HCT116 (cell line): ENCODE results near the gene UXS1. TPM values are rescaled to one million over a fixed set of nuclear protein-coding genes. Genes with fewer than 3 reads are reported as not detected.

Source experiments
- ATAC-seq: fragments of 200-7000 bp; cut with Tn5 transposase; 2 replicates; pipeline ENCODE4 v1.9.1; 2020; ENCODE audit warnings: mild to moderate bottlenecking, moderate library complexity
- BruUV-seq: library from RNA; stranded (reverse); fragments of 400-500 nt; replicated peaks from 2 replicates; lab custom pipeline; 2021; lab: Mats Ljungman, UMichigan
- CTCF ChIA-PET: fragments of 300-600 bp; sonication (Branson Sonifier 250); formaldehyde crosslinking; loops from one replicate; lab custom pipeline; 2021; ENCODE audit warnings: antibody characterized with exemption; lab: Charles Lee
- POLR2A ChIA-PET: fragments of 300-600, 350-600 bp; sonication (Branson Sonifier 250); formaldehyde crosslinking; loops from one replicate; lab custom pipeline; 2021; ENCODE audit warnings: antibody characterized with exemption; lab: Charles Lee
- RAD21 ChIA-PET, 2 experiments: fragments of 300-600 bp; sonication (Branson Sonifier 250); formaldehyde crosslinking; loops; one replicate each; lab custom pipeline; 2023; ENCODE audit warnings: low total read pairs in 2 of 2; ENCODE audit not compliant: uncharacterized antibody in 2 of 2, unreplicated experiment in 2 of 2, low non-redundant PET in 1 of 2; lab: Charles Lee
- DNase-seq: peaks from one replicate; pipeline ENCODE4 v3.0.0-alpha.2; 2010; ENCODE audit warnings: low read depth, low spot score
- H2AFZ ChIP-seq: fragments of 200-600 bp; shearing (Covaris generic), sonication (generic); 2 replicates; pipeline ENCODE4 v1.6.1; 2017; ENCODE audit warnings: low read depth, mixed run types, mixed read lengths, antibody characterized with exemption, low read length; ENCODE audit not compliant: poor library complexity, severe bottlenecking
- H3K27ac ChIP-seq: 2 replicates; pipeline ENCODE4 v1.5.1; 2012; ENCODE audit warnings: low read depth, low read length
- H3K27me3 ChIP-seq: fragments of 200-600 bp; sonication (generic); 2 replicates; pipeline ENCODE4 v1.6.1; 2016; ENCODE audit warnings: mixed run types, low read length, mixed read lengths; ENCODE audit not compliant: insufficient read depth
- H3K36me3 ChIP-seq, 2 experiments: fragments of 200-500 bp in 1 of 2; fragments of 200-600 bp in 1 of 2; sonication (Bioruptor generic) in 1 of 2; sonication (generic) in 1 of 2; 2 replicates each; pipeline versions ENCODE4 v1.5.1 to v1.6.1; 2014 to 2016; ENCODE audit warnings: low read length in 2 of 2, inconsistent platforms in 1 of 2, mixed read lengths in 1 of 2, mixed run types in 1 of 2; ENCODE audit not compliant: insufficient read depth in 2 of 2, control insufficient read depth in 1 of 2
- H3K4me1 ChIP-seq, 2 experiments: fragments of 200-600 bp in 1 of 2; sonication (generic) in 1 of 2; 2 replicates each; pipeline versions ENCODE4 v1.5.1 to v1.6.1; 2012 to 2017; ENCODE audit warnings: low read length in 2 of 2, inconsistent platforms in 1 of 2, mild to moderate bottlenecking in 1 of 2, mixed read lengths in 1 of 2, mixed run types in 1 of 2, moderate library complexity in 1 of 2; ENCODE audit not compliant: insufficient read depth in 2 of 2, control insufficient read depth in 1 of 2
- H3K4me2 ChIP-seq: fragments of 200-600 bp; sonication (generic); 2 replicates; pipeline ENCODE4 v1.6.1; 2017; ENCODE audit warnings: mixed run types, low read length, mixed read lengths
- H3K4me3 ChIP-seq, 2 experiments: fragments of 200-600 bp in 1 of 2; sonication (generic) in 1 of 2; replicated peaks in 1 of 2; 2 replicates each; pipeline ENCODE4 v1.5.1; 2011 to 2016; ENCODE audit warnings: low read length in 2 of 2, control low read depth in 1 of 2, low read depth in 1 of 2, mild to moderate bottlenecking in 1 of 2, mixed read lengths in 1 of 2, mixed run types in 1 of 2
- H3K79me2 ChIP-seq: fragments of 200-600 bp; sonication (generic); 2 replicates; pipeline ENCODE4 v1.6.1; 2017; ENCODE audit warnings: mild to moderate bottlenecking, mixed run types, low read length, moderate library complexity, mixed read lengths; ENCODE audit not compliant: insufficient read depth
- H3K9ac ChIP-seq: fragments of 200-600 bp; sonication (generic); 2 replicates; pipeline ENCODE4 v1.6.1; 2016; ENCODE audit warnings: low read length, mixed read lengths
- H3K9me2 ChIP-seq: fragments of 200-600 bp; sonication (generic), shearing (Covaris generic); 2 replicates; pipeline ENCODE4 v1.6.1; 2017; ENCODE audit warnings: mixed run types, mild to moderate bottlenecking, moderate library complexity; ENCODE audit not compliant: insufficient read depth
- H3K9me3 ChIP-seq, 2 experiments: fragments of 200-500 bp in 1 of 2; fragments of 200-600 bp in 1 of 2; sonication (Bioruptor generic) in 1 of 2; sonication (generic) in 1 of 2; 2 replicates each; pipeline ENCODE4 v1.6.1; 2014 to 2017; ENCODE audit warnings: low read length in 2 of 2, mixed read lengths in 2 of 2, inconsistent platforms in 1 of 2, low read depth in 1 of 2, mild to moderate bottlenecking in 1 of 2, mixed run types in 1 of 2, moderate library complexity in 1 of 2; ENCODE audit not compliant: control insufficient read depth in 1 of 2, insufficient read depth in 1 of 2
- H4K20me1 ChIP-seq: fragments of 200-600 bp; sonication (generic), shearing (Covaris generic); 2 replicates; pipeline ENCODE4 v1.6.1; 2017; ENCODE audit warnings: mixed run types, mild to moderate bottlenecking, moderate library complexity; ENCODE audit not compliant: insufficient read depth
- CEBPB ChIP-seq: IDR thresholded peaks from 2 replicates; pipeline ENCODE4 v1.6.1; 2012; ENCODE audit warnings: low read depth
- EGR1 ChIP-seq: IDR thresholded peaks from 2 replicates; pipeline ENCODE4 v1.6.1; 2012; ENCODE audit warnings: low read depth
- EZH2 ChIP-seq: fragments of 200-600 bp; sonication (generic); IDR thresholded peaks from 2 replicates; pipeline ENCODE4 v1.6.1; 2017; ENCODE audit warnings: antibody characterized with exemption, mixed run types
- EZH2phosphoT487 ChIP-seq: fragments of 200-600 bp; IDR thresholded peaks from 2 replicates; pipeline ENCODE4 v1.6.1; 2018; ENCODE audit warnings: antibody characterized with exemption, borderline replicate concordance
- FOSL1 ChIP-seq: IDR thresholded peaks from 2 replicates; pipeline ENCODE4 v1.6.1; 2012; ENCODE audit warnings: low read depth
- POLR2A ChIP-seq: IDR thresholded peaks from 2 replicates; pipeline ENCODE4 v1.7.0; 2011; ENCODE audit warnings: borderline replicate concordance; ENCODE audit not compliant: insufficient read depth, insufficient read length; ENCODE audit errors: extremely low read depth
- RAD21 ChIP-seq: IDR thresholded peaks from 2 replicates; pipeline ENCODE4 v1.6.1; 2012; ENCODE audit warnings: low read depth, mild to moderate bottlenecking
- SIN3A ChIP-seq: IDR thresholded peaks from 2 replicates; pipeline ENCODE4 v1.6.1; 2012; ENCODE audit warnings: low read depth
- SP1 ChIP-seq: IDR thresholded peaks from 2 replicates; pipeline ENCODE4 v1.6.1; 2012; ENCODE audit warnings: low read depth
- SRF ChIP-seq: IDR thresholded peaks from 2 replicates; pipeline ENCODE4 v1.6.1; 2012; ENCODE audit warnings: low read depth
- YY1 ChIP-seq: IDR thresholded peaks from 2 replicates; pipeline ENCODE4 v1.6.1; 2011; ENCODE audit warnings: low read length, low read depth, moderate library complexity, mild to moderate bottlenecking; ENCODE audit not compliant: insufficient replicate concordance; ENCODE audit errors: extremely low read depth
- ZFX ChIP-seq: fragments of 450-650 bp; IDR thresholded peaks from 2 replicates; pipeline ENCODE4 v1.6.1; 2017
- ZNF274 ChIP-seq: fragments of 200-500 bp; sonication (Bioruptor generic); IDR thresholded peaks from 2 replicates; pipeline ENCODE4 v1.6.1; 2014; ENCODE audit warnings: mild to moderate bottlenecking, low read depth, low read length, inconsistent platforms
- intact Hi-C: fragments of 100-400 bp; cut with micrococcal nuclease; formaldehyde crosslinking; loops from 2 replicates; pipeline ENCODE4 v1.10.0; 2022
- total RNA-seq: library from RNA; stranded (reverse); gene quantifications from one replicate; pipeline ENCODE4 v1.2.1, GENCODE V29; 2021; ENCODE audit not compliant: unreplicated experiment
- TF ChIP-seq, protein P1 (sequence below), 3 experiments: fragments of 200-600 bp in 1 of 3; sonication (generic) in 1 of 3; IDR thresholded peaks in 2 of 3; conservative IDR thresholded peaks in 1 of 3; 2 replicates each; pipeline ENCODE4 v1.5.1; 2012 to 2017; ENCODE audit warnings: low read depth in 2 of 3, low read length in 2 of 3, antibody characterized with exemption in 1 of 3, borderline replicate concordance in 1 of 3, control low read depth in 1 of 3, mild to moderate bottlenecking in 1 of 3, mixed read lengths in 1 of 3, mixed run types in 1 of 3, moderate library complexity in 1 of 3; ENCODE audit not compliant: insufficient read depth in 1 of 3
- TF ChIP-seq, protein P2 (sequence below): IDR thresholded peaks from 2 replicates; pipeline ENCODE4 v1.6.1; 2012
- TF ChIP-seq, protein P3 (sequence below): IDR thresholded peaks from 2 replicates; pipeline ENCODE4 v1.6.1; 2012

UXS1 gene
- total RNA-seq, 1 experiment from 2014 or later = 45.7 TPM

DNA sequence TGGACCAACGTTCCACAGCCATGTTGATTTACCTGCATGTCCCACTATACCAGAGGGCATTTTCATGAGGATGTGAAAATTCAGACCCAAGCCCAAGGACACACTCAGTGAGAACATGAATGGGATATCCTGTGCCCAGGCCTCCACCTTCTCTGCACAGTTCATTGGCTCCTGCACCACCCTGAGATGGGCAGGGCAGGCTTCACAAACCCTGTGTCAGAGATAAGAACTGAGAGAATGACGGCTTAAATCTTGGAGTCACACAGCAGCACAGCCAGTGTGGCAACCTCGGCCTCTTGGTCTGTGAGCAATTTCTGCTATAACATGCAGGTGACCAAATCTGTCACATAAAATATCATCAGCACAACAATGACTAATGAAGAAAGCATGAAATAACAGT, 71.9 kb downstream of the UXS1 start:
- POLR2A ChIA-PET = no interaction called here
- ATAC-seq = no peak
- intact Hi-C loops = no loop called here

DNA sequence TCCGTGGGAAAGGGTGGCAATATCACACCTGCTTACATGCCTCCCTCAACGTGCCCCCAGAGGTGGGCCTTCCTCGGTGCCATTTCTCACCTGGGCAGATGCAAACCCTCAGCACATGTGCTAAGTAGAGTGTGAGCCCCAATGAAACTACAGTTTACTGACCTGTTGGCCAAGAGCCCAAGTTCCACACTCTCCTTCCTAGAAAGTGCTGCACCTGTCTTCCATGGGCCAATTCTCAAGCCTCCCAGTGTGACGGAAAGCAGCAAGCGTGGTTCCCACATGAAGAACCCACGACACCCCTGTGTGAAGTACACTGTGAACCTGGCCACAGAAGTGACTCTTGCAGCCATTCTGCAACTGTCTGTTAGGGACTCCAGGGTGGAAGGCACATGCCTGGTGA, 73.7 kb downstream of the UXS1 start:
- ATAC-seq (no peak), DNase-seq (no peak)
- ChIA-PET CTCF (no interaction called here), RAD21 (no interaction called here), POLR2A (no interaction called here)
- Histone ChIP-seq H3K36me3 (no peaks in the 10 kb centered on the region; a peak in 1 of 4 replicates), H3K27me3 (no peaks in the 10 kb centered on the region), H2AFZ (no peak overlapping the region), H3K27ac (no peak overlapping the region), H3K9me3 (no peaks in the 10 kb centered on the region), H3K4me1 (peaks cover 8 to 40% of the 10 kb centered on the region in 2 experiments), H3K9me2 (no peaks in the 10 kb centered on the region), H4K20me1 (no peaks in the 10 kb centered on the region), H3K79me2 (no peaks in the 10 kb centered on the region), H3K4me3 (no peak overlapping the region), H3K4me2 (no peak overlapping the region), H3K9ac (no peak overlapping the region)
- TF ChIP-seq, protein P1, sequence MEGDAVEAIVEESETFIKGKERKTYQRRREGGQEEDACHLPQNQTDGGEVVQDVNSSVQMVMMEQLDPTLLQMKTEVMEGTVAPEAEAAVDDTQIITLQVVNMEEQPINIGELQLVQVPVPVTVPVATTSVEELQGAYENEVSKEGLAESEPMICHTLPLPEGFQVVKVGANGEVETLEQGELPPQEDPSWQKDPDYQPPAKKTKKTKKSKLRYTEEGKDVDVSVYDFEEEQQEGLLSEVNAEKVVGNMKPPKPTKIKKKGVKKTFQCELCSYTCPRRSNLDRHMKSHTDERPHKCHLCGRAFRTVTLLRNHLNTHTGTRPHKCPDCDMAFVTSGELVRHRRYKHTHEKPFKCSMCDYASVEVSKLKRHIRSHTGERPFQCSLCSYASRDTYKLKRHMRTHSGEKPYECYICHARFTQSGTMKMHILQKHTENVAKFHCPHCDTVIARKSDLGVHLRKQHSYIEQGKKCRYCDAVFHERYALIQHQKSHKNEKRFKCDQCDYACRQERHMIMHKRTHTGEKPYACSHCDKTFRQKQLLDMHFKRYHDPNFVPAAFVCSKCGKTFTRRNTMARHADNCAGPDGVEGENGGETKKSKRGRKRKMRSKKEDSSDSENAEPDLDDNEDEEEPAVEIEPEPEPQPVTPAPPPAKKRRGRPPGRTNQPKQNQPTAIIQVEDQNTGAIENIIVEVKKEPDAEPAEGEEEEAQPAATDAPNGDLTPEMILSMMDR (IDR thresholded peaks at IDR 0.05 in 2 of 3, conservative IDR thresholded peaks at IDR 0.05 in 1 of 3; ENCODE audit: borderline replicate concordance in 1 of 3, insufficient read depth in 1 of 3, low read depth in 2 of 3, low read length in 2 of 3) = no peak
- TF ChIP-seq SIN3A (no peak), EZH2phosphoT487 (no peak), ZFX (no peak), ZNF274 (no peak)
- TF ChIP-seq, protein P2, sequence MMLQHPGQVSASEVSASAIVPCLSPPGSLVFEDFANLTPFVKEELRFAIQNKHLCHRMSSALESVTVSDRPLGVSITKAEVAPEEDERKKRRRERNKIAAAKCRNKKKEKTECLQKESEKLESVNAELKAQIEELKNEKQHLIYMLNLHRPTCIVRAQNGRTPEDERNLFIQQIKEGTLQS = no peak
- TF ChIP-seq, protein P3, sequence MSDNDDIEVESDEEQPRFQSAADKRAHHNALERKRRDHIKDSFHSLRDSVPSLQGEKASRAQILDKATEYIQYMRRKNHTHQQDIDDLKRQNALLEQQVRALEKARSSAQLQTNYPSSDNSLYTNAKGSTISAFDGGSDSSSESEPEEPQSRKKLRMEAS = no peak
- intact Hi-C loops = no loop called here
- no TSS peak for BruUV-seq

More for the DNA sequence above, 71.9 kb downstream of the UXS1 start:
- DNase-seq = no peak
- Histone ChIP-seq H3K9me2 (no peaks in the 10 kb centered on the region), H3K27me3 (no peaks in the 10 kb centered on the region), H3K36me3 (no peaks in the 10 kb centered on the region; a peak in 1 of 4 replicates), H3K27ac (no peak overlapping the region), H3K4me1 (peaks cover 3 to 28% of the 10 kb centered on the region in 2 experiments; a peak in 3 of 4 replicates), H4K20me1 (no peaks in the 10 kb centered on the region), H3K4me3 (no peak overlapping the region), H3K4me2 (no peak overlapping the region), H3K9ac (no peak overlapping the region), H3K79me2 (no peaks in the 10 kb centered on the region; the same call in 1 of the 2 replicates), H3K9me3 (no peaks in the 10 kb centered on the region), H2AFZ (no peak overlapping the region)
- TF ChIP-seq RAD21 = no peak
- TF ChIP-seq EZH2 = no peak
- no peak for TF ChIP-seq SP1
- no peak for TF ChIP-seq EGR1
- TF ChIP-seq ZFX = no peak
- TF ChIP-seq, protein P3 = no peak
- no peak for TF ChIP-seq FOSL1
- no peak for TF ChIP-seq EZH2phosphoT487
- no peak for TF ChIP-seq CEBPB
- TF ChIP-seq SRF = no peak
- no peak for TF ChIP-seq POLR2A
- TF ChIP-seq YY1 = no peak
- RAD21 ChIA-PET = no interaction called here
- no TSS peak for BruUV-seq
- CTCF ChIA-PET = no interaction called here
